ENCODE data around the gene HINFP.
A peak's percentile ranks its signal among the peaks of the same experiment; 100 is the strongest.

HINFP gene

GRCh38 chr11:119121008-119121810, at the start of gene HINFP:
Gene HINFP (plus strand): TSS chr11:119121580. CDS start chr11:119126945, 5,365 bp downstream.
- peak; percentile 98 for DNase-seq (ENCODE audit: low read depth)
- no peak for TF ChIP-seq CTCF (conservative IDR thresholded peaks at IDR 0.05; ENCODE audit: low read length)
- H3K4me3 ChIP-seq (ENCODE audit: low read length), result peak within 1 kb of the TSS; percentile 99

- no peak for TF ChIP-seq CTCF (conservative IDR thresholded peaks at IDR 0.05; ENCODE audit: low read length)
- H3K4me3 ChIP-seq (ENCODE audit: low read length), result no peak overlapping the region
- DNase-seq (ENCODE audit: low read depth), result no peak
Measured at GRCh38 chr11:119077839-119078238, 43.5 kb upstream of the HINFP start.

GRCh38 chr11:119078675-119079420, 42.5 kb upstream of the HINFP start:
- no peak for TF ChIP-seq CTCF (conservative IDR thresholded peaks at IDR 0.05; ENCODE audit: low read length)
- H3K4me3 ChIP-seq (ENCODE audit: low read length), result no peak overlapping the region
- DNase-seq (ENCODE audit: low read depth), result no peak

- H3K4me3 ChIP-seq (ENCODE audit: low read length), result no peak overlapping the region
- no peak for DNase-seq (ENCODE audit: low read depth)
- no peak for TF ChIP-seq CTCF (conservative IDR thresholded peaks at IDR 0.05; ENCODE audit: low read length)
Measured at GRCh38 chr11:119081682-119082260, 39.6 kb upstream of the HINFP start.

GRCh38 chr11:119084663-119085436, 36.5 kb upstream of the HINFP start, which contains the start of gene HMBS:
Gene HMBS (plus strand): TSS chr11:119084881. CDS start chr11:119085034, 153 bp downstream.
- no peak for TF ChIP-seq CTCF (conservative IDR thresholded peaks at IDR 0.05; ENCODE audit: low read length)
- H3K4me3 ChIP-seq (ENCODE audit: low read length), result peak within 1 kb of the TSS; percentile 95

GRCh38 chr11:119085437-119085847, 35.9 kb upstream of the HINFP start:
- no peak for TF ChIP-seq CTCF (conservative IDR thresholded peaks at IDR 0.05; ENCODE audit: low read length)
- DNase-seq (ENCODE audit: low read depth), result no peak
- peak overlapping the region; percentile 95 for H3K4me3 ChIP-seq (ENCODE audit: low read length)

More at GRCh38 chr11:119084663-119085436, 36.5 kb upstream of the HINFP start, which contains the start of gene HMBS:
- peak; percentile 93 for DNase-seq (ENCODE audit: low read depth)

All from AG10803 (cell line).